GM18499 (cell line): ENCODE results near the gene PMP22.

Experiments used
- ATAC-seq: cut with Tn5 transposase; IDR thresholded peaks from one replicate; pipeline ENCODE4 v1.9.1; 2021; ENCODE audit warnings: moderate number of reproducible peaks; ENCODE audit not compliant: insufficient read depth, unreplicated experiment

Gene PMP22

GRCh38 chr17:15278380-15278779 lies 13.3 kb upstream of the PMP22 start:
- no peak for ATAC-seq

- ATAC-seq = no peak
Measured at GRCh38 chr17:15274017-15274416, 8.9 kb upstream of the PMP22 start.

GRCh38 chr17:15273141-15273793 lies 8.1 kb upstream of the PMP22 start:
- ATAC-seq = no peak

- no peak for ATAC-seq
Measured at GRCh38 chr17:15271741-15272140, 6.6 kb upstream of the PMP22 start.

- no peak for ATAC-seq
Measured at GRCh38 chr17:15270628-15271381, 5.7 kb upstream of the PMP22 start.

GRCh38 chr17:15269780-15270089 lies 4.6 kb upstream of the PMP22 start:
- no peak for ATAC-seq

GRCh38 chr17:15269087-15269779 lies 4.1 kb upstream of the PMP22 start:
- ATAC-seq = no peak

GRCh38 chr17:15268461-15268860 lies 3.3 kb upstream of the PMP22 start:
- ATAC-seq = no peak

GRCh38 chr17:15267996-15268395 lies 2.9 kb upstream of the PMP22 start:
- ATAC-seq = no peak

- no peak for ATAC-seq
Measured at GRCh38 chr17:15266325-15267125, 1.4 kb upstream of the PMP22 start.

GRCh38 chr17:15264542-15264941 lies 584 bp downstream of the PMP22 start:
- no peak for ATAC-seq

GRCh38 chr17:15263680-15264079 lies 1.4 kb downstream of the PMP22 start:
- no peak for ATAC-seq

GRCh38 chr17:15263206-15263579 lies 1.9 kb downstream of the PMP22 start:
- no peak for ATAC-seq

GRCh38 chr17:15262291-15263205 lies 2.6 kb downstream of the PMP22 start:
- ATAC-seq = no peak

- ATAC-seq = no peak
Measured at GRCh38 chr17:15261802-15262290, 3.3 kb downstream of the PMP22 start.

GRCh38 chr17:15261258-15261801 lies 3.8 kb downstream of the PMP22 start:
- no peak for ATAC-seq

GRCh38 chr17:15260376-15261257 lies 4.5 kb downstream of the PMP22 start:
- no peak for ATAC-seq

- ATAC-seq = no peak
Measured at GRCh38 chr17:15257796-15258512, 7.2 kb downstream of the PMP22 start.
